ENCODE measurements around the gene CALHM1.
A peak's percentile ranks its signal among the peaks of the same experiment; 100 is the strongest.

Gene CALHM1

GRCh38 chr10:103456074-103456660 is 2.5 kb downstream of the CALHM1 start:
- Mint-ChIP-seq H3K27ac (no peak overlapping the region), H3K27me3 (no peaks in the 10 kb centered on the region), H3K4me3 (no peak overlapping the region), H3K9me3 (no peaks in the 10 kb centered on the region), H3K36me3 (no peaks in the 10 kb centered on the region), H3K4me1 (peaks cover 14% of the 10 kb centered on the region)
- no peak for DNase-seq (ENCODE audit: low spot score in 2 of 2)
- no peak for ATAC-seq (ENCODE audit: low read depth)

GRCh38 chr10:103455235-103455634 is 3.5 kb downstream of the CALHM1 start:
- ATAC-seq (ENCODE audit: low read depth) (no peak), DNase-seq (ENCODE audit: low spot score in 2 of 2) (no peak)
- no peaks in the 10 kb centered on the region for H3K9me3 Mint-ChIP-seq
- H3K4me3 Mint-ChIP-seq, result no peak overlapping the region
- no peaks in the 10 kb centered on the region for H3K27me3 Mint-ChIP-seq
- H3K4me1 Mint-ChIP-seq, result peaks cover 23% of the 10 kb centered on the region
- no peaks in the 10 kb centered on the region for H3K36me3 Mint-ChIP-seq
- H3K27ac Mint-ChIP-seq, result no peak overlapping the region

DNA sequence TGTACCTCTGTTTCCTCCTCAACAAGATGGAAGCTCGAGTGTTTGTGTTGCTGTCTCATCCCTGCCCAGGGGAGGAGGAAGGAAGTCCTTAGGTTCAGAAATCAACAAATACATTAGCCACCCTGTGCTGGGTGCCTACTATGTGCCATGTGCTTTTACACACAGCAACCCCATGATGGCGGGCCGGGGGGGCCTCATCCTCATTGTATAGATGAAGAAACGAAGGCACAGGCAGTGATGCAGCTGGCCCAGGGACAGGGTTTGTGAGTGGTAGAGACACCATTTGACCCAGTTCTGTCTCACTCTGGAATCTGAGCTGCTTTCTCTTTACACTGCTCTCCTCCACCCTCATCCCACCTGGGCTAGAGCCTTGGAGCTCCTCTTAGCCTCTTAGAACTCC is 4.7 kb downstream of the CALHM1 start:
- Mint-ChIP-seq H3K27ac (peak overlapping the region; percentile 8), H3K9me3 (no peaks in the 10 kb centered on the region), H3K27me3 (no peaks in the 10 kb centered on the region), H3K36me3 (peaks cover 7% of the 10 kb centered on the region), H3K4me3 (peak overlapping the region; percentile 90), H3K4me1 (peaks cover 27% of the 10 kb centered on the region)
- no peak for DNase-seq (ENCODE audit: low spot score in 2 of 2)
- ATAC-seq (ENCODE audit: low read depth), result no peak

DNA sequence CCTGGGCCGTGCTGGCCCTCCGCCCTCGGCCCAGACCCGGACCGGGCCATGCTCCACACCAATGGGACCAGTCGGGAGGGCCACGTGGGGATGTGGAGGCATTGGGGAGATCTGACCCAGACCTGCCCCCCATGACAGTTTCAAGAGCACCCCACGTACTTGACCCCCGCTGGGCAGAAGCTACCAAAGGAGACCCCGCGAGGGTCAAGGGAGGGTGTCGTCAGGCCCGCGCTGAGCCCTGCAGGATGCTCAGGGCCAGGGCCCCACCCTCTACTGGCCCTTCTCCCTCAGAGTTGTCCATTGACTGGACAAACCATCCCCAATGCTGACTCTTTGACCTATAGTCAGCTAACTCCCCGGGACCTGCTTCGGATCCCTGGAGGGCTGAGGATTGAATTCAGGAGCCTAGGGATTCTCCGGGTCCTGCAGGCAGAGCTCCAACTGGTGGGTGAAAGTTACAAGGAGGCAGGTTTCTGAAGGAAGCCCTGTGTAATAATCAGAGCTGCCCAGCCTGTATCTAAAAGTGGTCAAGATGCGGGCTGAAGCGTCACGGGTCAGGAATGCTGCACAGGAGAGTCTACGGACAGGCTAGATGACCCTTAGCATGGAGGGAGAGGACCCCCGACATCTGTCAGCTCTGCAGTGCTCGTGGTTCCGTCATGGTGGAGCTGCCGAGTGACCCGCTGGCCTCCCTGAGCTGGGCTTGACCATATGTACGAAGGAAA is 6.0 kb downstream of the CALHM1 start:
- Mint-ChIP-seq H3K27ac (peak overlapping the region; percentile 74), H3K4me1 (peaks cover 34% of the 10 kb centered on the region), H3K36me3 (peaks cover 13% of the 10 kb centered on the region), H3K4me3 (peak overlapping the region; percentile 90), H3K27me3 (no peaks in the 10 kb centered on the region), H3K9me3 (no peaks in the 10 kb centered on the region)
- no peak for ATAC-seq (ENCODE audit: low read depth)
- DNase-seq (ENCODE audit: low spot score in 2 of 2), result no peak

GRCh38 chr10:103451831-103452505 is 6.7 kb downstream of the CALHM1 start, which contains the start of gene CALHM2:
TSS of gene CALHM2 (minus strand) at chr10:103452370. CDS start at chr10:103449941, 2,429 bp downstream.
- peaks cover 32% of the 10 kb centered on the region for H3K4me1 Mint-ChIP-seq
- peak; percentile 35 to 42 for DNase-seq (ENCODE audit: low spot score in 2 of 2)
- H3K9me3 Mint-ChIP-seq, result no peaks in the 10 kb centered on the region
- H3K36me3 Mint-ChIP-seq, result peaks cover 14% of the 10 kb centered on the region
- H3K27ac Mint-ChIP-seq, result peak within 1 kb of the TSS; percentile 74
- peak within 1 kb of the TSS; percentile 90 for H3K4me3 Mint-ChIP-seq
- ATAC-seq (ENCODE audit: low read depth), result peak; percentile 88
- no peaks in the 10 kb centered on the region for H3K27me3 Mint-ChIP-seq

- Mint-ChIP-seq H3K9me3 (no peaks in the 10 kb centered on the region), H3K4me1 (peaks cover 34% of the 10 kb centered on the region), H3K27ac (peak overlapping the region; percentile 74), H3K36me3 (peaks cover 17% of the 10 kb centered on the region), H3K4me3 (peak overlapping the region; percentile 90), H3K27me3 (no peaks in the 10 kb centered on the region)
- DNase-seq (ENCODE audit: low spot score in 2 of 2) (no peak), ATAC-seq (ENCODE audit: low read depth) (peak; percentile 37)
Observed at GRCh38 chr10:103451091-103451813, 7.4 kb downstream of the CALHM1 start.

DNA sequence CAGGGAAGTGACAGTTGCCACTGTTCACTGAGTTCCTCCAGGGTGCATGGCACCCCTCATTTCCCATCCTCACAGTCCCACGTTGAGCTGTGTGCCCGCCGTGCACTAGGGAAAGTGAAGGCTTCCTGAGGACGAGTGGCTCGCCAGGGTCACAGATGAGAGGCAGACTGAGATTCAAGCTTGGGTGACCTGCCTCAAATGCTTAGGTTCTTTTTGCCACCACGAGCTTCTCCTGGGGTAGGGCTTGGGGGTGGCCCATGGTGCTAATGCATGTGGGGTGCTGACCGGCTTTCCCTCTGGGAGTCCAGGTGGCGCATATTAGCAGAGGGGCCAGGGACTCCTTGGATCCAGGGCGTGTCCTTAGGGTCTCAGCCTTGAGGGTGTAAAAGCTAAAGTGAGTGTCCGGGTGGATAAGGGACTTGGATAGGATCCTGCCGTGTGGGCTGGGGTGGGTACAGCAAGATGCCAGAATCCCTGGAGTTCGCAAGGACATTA is 8.5 kb downstream of the CALHM1 start:
- Mint-ChIP-seq H3K9me3 (no peaks in the 10 kb centered on the region), H3K4me3 (peak overlapping the region; percentile 90), H3K27me3 (no peaks in the 10 kb centered on the region), H3K36me3 (peaks cover 18% of the 10 kb centered on the region), H3K4me1 (peaks cover 34% of the 10 kb centered on the region), H3K27ac (peak overlapping the region; percentile 74)
- DNase-seq (ENCODE audit: low spot score in 2 of 2) (no peak), ATAC-seq (ENCODE audit: low read depth) (no peak)

- H3K9me3 Mint-ChIP-seq, result no peaks in the 10 kb centered on the region
- peak overlapping the region; percentile 69 for H3K4me3 Mint-ChIP-seq
- H3K4me1 Mint-ChIP-seq, result peaks cover 36% of the 10 kb centered on the region
- H3K36me3 Mint-ChIP-seq, result peaks cover 20% of the 10 kb centered on the region
- H3K27me3 Mint-ChIP-seq, result no peaks in the 10 kb centered on the region
- DNase-seq (ENCODE audit: low spot score in 2 of 2) (no peak), ATAC-seq (ENCODE audit: low read depth) (no peak)
- H3K27ac Mint-ChIP-seq, result peak overlapping the region; percentile 74
Observed at GRCh38 chr10:103449208-103450144, 9.2 kb downstream of the CALHM1 start.

GRCh38 chr10:103448746-103449145 is 10.0 kb downstream of the CALHM1 start:
- H3K9me3 Mint-ChIP-seq, result no peaks in the 10 kb centered on the region

GRCh38 chr10:103447187-103447586 is 11.5 kb downstream of the CALHM1 start:
- ATAC-seq (ENCODE audit: low read depth) (no peak), DNase-seq (ENCODE audit: low spot score in 2 of 2) (no peak)
- H3K27me3 Mint-ChIP-seq, result no peaks in the 10 kb centered on the region
- no peaks in the 10 kb centered on the region for H3K9me3 Mint-ChIP-seq
- no peak overlapping the region for H3K27ac Mint-ChIP-seq
- H3K4me1 Mint-ChIP-seq, result peaks cover 34% of the 10 kb centered on the region
- H3K36me3 Mint-ChIP-seq, result peaks cover 26% of the 10 kb centered on the region
- no peak overlapping the region for H3K4me3 Mint-ChIP-seq

More at GRCh38 chr10:103448746-103449145, 10.0 kb downstream of the CALHM1 start:
- Mint-ChIP-seq H3K36me3 (peaks cover 21% of the 10 kb centered on the region), H3K4me3 (no peak overlapping the region), H3K4me1 (peaks cover 36% of the 10 kb centered on the region), H3K27me3 (no peaks in the 10 kb centered on the region), H3K27ac (peak overlapping the region; percentile 74)
- DNase-seq (ENCODE audit: low spot score in 2 of 2) (no peak), ATAC-seq (ENCODE audit: low read depth) (no peak)

GRCh38 chr10:103445767-103446567 is 12.7 kb downstream of the CALHM1 start:
- ATAC-seq (ENCODE audit: low read depth) (no peak), DNase-seq (ENCODE audit: low spot score in 2 of 2) (no peak)
- no peak overlapping the region for H3K4me3 Mint-ChIP-seq
- H3K36me3 Mint-ChIP-seq, result peaks cover 30% of the 10 kb centered on the region
- no peak overlapping the region for H3K27ac Mint-ChIP-seq
- no peaks in the 10 kb centered on the region for H3K9me3 Mint-ChIP-seq
- H3K27me3 Mint-ChIP-seq, result no peaks in the 10 kb centered on the region
- H3K4me1 Mint-ChIP-seq, result peaks cover 30% of the 10 kb centered on the region

GRCh38 chr10:103445366-103445765 is 13.3 kb downstream of the CALHM1 start:
- DNase-seq (ENCODE audit: low spot score in 2 of 2) (no peak), ATAC-seq (ENCODE audit: low read depth) (no peak)
- Mint-ChIP-seq H3K4me3 (no peak overlapping the region), H3K27me3 (no peaks in the 10 kb centered on the region), H3K27ac (peak overlapping the region; percentile 62), H3K36me3 (peaks cover 32% of the 10 kb centered on the region), H3K9me3 (no peaks in the 10 kb centered on the region), H3K4me1 (peaks cover 24% of the 10 kb centered on the region)

All from memory B cell (primary cell).